T47D (cell line): ENCODE results near the gene CAPZA2.

ENCODE experiments used
- DNase-seq, 2 experiments: peaks; one replicate each; pipeline versions ENCODE4 v3.0.0 to v3.0.0-alpha.2; 2011 to 2012; ENCODE audit warnings: low read depth in 1 of 2, low spot score in 1 of 2
- JUND ChIP-seq: IDR thresholded peaks from 2 replicates; pipeline ENCODE4 v1.6.1; 2012; ENCODE audit warnings: low read depth
- in situ Hi-C: cut with HindIII; loops from 2 replicates; pipeline ENCODE4 v1.10.0; 2016; ENCODE audit warnings: low sequenced_read_pairs, low pct_unique_long_range_greater_than_20kb

The CAPZA2 gene

GRCh38 chr7:116938678-116939077 is 76.3 kb downstream of the CAPZA2 start:
- TF ChIP-seq JUND, result no peak
- DNase-seq, result no peak
- in situ Hi-C loops, result no loop called here

GRCh38 chr7:116940689-116941370 is 78.4 kb downstream of the CAPZA2 start:
- no peak for DNase-seq
- in situ Hi-C loops, result no loop called here
- TF ChIP-seq JUND, result no peak

DNA sequence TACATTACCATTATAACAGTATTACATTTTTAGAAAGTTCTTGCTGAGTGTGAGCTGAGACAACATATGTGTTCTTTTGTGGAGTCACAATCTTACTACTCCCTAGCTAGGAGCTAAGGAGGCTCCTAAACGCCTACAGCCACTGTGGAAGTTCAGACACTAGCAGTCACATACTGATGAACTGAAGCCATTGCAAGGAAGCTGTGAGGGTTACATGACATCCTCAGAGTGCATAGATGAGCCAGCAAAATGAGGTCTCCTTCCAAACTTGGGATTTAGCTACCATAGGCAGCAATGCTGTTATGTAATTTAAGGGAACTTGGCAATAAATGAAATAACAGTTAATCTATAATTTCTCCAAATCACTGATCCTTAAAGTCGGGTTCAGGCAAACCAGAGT is 80.1 kb downstream of the CAPZA2 start:
- DNase-seq, result no peak
- in situ Hi-C loops, result no loop called here
- no peak for TF ChIP-seq JUND

- no peak for DNase-seq
- TF ChIP-seq JUND, result no peak
- in situ Hi-C loops, result no loop called here
Measured at GRCh38 chr7:116948934-116949333, 86.5 kb downstream of the CAPZA2 start.

DNA sequence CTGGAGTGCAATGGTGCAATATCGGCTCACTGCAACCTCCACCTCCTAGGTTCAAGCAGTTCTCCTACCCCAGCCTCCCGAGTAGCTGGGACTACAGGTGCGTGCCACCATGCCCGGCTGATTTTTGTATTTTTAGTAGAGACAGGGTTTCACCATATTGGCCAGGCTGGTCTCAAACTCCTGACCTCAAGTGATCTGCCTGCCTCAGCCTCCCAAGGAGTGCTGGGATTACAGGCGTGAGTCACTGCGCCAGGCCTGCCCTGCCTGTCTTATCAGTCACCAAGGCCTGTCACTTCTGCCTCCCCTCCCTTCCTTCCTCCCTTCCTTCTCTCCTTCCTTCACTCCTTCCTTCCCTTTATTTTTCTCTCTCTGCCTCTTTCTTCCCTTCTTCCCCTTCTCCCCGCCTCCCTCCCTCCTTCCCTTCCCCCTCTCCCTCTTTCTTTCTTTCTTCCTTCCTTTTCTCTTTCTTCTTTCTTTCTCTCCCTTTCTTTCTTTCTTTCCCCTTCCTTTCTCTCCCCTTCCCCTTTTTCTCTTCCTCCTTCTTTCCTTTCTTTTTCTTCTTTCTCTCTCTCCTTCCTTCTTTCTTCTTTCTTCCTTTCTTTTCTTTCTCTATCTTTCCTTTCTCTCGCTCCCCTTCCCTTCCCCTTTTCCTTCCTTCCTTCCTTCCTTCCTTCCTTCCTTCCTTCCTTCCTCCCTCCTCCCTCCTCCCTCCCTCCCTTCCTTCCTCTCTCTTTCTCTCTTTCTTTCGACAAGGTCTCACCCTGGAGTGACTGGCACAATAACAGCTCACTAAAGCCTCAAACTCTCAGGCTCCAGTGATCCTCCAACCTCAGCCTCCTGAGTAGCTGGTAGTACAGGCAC is 87.8 kb downstream of the CAPZA2 start:
- no peak for TF ChIP-seq JUND
- in situ Hi-C loops, result no loop called here
- no peak for DNase-seq

DNA sequence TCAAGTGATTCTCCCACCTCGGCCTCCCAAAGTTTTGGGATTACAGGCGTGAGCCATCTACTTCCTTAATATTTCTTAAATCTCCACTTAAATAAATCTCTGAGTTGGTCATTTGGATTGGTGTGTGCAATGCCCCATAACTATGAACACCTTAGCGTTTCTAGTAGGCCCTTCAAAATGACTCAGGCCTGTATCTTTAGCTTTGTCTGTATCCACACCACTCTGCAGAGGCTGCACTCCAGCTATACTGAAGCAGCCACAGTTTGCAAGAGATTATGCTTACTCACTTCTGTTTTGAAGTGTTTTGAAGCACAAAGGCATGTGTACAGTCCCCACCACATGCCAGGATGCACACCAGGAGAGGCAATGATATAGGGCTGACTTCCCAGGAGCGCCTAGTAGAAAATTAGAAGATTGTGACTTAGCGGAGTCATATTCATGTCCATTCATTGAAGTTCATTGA is 88.5 kb downstream of the CAPZA2 start:
- in situ Hi-C loops, result no loop called here
- DNase-seq, result no peak
- no peak for TF ChIP-seq JUND

- TF ChIP-seq JUND, result no peak
- in situ Hi-C loops, result no loop called here
- no peak for DNase-seq
Measured at GRCh38 chr7:116951366-116952292, 89.2 kb downstream of the CAPZA2 start.

DNA sequence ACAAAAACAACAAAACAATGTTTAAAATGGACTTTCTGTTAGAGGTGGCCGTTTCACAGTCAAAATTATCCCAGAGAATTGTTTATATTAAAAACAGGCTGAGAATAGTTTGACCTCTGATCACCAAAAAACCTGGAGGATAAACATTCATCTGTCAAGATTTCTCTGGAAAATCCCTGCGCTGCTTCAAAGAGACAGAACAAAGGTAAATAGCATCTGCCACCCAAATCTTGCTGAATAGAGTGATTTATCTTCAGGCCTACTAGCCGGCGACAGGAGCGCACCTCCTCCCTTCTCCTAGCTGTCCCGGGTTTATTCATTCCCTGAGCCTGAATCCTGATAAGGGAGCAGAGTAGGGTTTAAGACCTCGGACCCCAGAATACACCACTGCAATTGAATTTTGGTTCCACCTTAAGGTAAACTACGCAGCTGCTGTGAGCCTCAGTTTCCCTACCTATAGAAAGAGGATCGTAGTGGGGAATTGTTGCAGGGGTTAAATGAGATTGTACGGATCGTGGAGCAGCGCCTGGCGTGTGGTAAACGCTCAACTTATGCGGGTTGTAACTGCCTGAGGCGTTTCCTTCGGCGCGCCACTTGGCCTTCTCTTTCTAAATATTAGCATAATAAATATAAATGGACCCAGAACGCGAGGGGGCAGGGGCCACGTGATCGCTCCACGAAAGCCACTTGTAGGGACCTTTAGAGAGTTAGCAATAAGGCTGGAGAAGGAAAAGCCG is 90.4 kb downstream of the CAPZA2 start:
- in situ Hi-C loops, result no loop called here
- no peak for TF ChIP-seq JUND
- peak in 1 of 2 experiments; percentile 59 for DNase-seq

DNA sequence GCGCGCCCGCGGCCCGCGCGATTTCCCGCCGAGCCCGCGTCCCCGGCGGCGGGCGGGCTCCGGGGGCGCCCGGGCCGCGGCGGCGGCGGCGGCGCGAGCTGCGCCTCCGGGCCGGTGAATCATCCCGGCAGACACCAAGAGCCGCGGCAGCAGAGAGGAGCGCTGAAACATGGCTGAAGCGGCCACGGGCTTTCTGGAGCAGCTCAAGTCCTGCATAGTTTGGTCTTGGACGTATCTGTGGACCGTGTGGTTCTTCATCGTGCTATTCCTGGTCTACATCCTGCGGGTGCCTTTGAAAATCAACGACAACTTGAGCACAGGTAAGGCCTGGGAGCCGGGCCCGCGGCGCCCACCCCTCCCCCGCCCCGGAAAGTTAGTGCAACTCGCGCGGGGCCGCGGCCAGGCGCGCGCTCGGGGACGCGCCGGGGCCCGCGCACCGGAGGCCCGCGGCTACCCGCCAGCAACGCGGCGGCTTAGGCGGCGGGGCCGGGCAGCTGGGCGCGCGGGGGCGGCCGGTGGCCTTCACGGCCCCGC is 91.1 kb downstream of the CAPZA2 start, which contains the start of gene ST7:
Gene ST7 (plus strand): TSS at position 130 of the 534 bp plus-strand sequence. CDS start 40 bp downstream, at position 170.
- DNase-seq, result peak; percentile 11 to 63
- in situ Hi-C loops, result no loop called here
- TF ChIP-seq JUND, result no peak

DNA sequence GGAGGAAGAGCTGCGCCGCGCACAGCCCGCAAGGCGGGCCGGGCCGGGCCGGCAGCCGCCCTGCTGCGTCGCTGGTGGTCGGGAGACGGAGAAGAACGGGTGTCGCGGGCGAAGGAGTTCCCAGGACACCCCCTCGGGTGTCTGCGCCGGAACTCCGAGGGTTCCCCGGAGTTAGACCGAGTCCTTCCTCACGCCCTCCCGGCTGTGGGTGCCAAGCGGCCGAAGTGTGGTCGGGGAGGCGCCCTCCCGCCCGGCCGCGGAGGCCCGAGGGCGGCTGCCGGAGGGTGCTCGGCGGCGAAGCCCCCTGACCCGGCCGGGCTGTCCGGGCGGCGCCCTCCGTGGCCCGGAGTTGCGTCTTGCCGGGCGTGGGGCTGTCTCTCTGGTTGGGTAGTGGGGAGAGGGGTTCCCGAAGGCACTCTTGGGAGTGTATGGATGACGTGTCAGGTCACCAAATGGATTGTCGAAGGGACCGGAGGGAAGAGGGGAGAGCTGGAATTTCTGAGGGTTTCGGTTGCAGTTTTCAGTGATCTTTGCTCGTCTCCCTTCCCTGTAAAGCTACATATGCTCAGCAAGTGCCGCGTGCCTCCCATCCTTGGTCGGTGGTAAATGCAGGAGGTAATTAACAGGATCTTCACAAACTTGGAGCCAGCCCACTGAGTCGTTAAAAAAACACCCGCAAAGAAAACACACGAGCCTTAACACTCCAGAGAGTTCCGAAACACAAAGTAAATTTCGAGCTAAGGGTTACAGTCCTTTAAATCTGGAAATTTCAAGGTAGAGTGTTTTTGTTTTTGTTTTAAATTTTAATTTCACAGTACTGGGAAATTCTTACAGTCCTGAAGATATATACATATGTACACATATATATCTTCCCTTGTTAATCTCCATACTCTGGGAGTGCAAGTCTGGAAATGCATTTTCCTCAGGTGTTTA is 91.8 kb downstream of the CAPZA2 start:
- no peak for TF ChIP-seq JUND
- in situ Hi-C loops, result no loop called here
- peak; percentile 13 to 82 for DNase-seq
